T-helper 2 cell treated with Interferon-gamma antibody and Interleukin-4, amounts not matched to agents 5 μg/mL and 100 μg/mL, for 36 hours (primary cell): ENCODE data around the gene PPIB.
"Not testable (repeated sequence)": the region's sequence is repeated elsewhere in the genome, so short reads cannot be mapped to it uniquely, and the experiment has no call there.

Source experiments
- DNase-seq: peaks from one replicate; pipeline ENCODE4 v3.0.0; 2021; ENCODE audit warnings: low spot score
- H3K27ac Mint-ChIP-seq: one replicate; pipeline ENCODE4 v1.8.0; 2021; ENCODE audit warnings: mild to moderate bottlenecking, mixed read lengths
- H3K27me3 Mint-ChIP-seq: one replicate; pipeline ENCODE4 v1.8.0; 2021; ENCODE audit warnings: low read depth, mixed read lengths
- H3K36me3 Mint-ChIP-seq: one replicate; pipeline ENCODE4 v1.8.0; 2021; ENCODE audit warnings: low read depth, mixed read lengths
- H3K4me1 Mint-ChIP-seq: one replicate; pipeline ENCODE4 v1.8.0; 2021; ENCODE audit warnings: low read depth, mixed read lengths
- H3K4me3 Mint-ChIP-seq: one replicate; pipeline ENCODE4 v1.8.0; 2022; ENCODE audit warnings: mild to moderate bottlenecking, moderate library complexity, mixed read lengths
- H3K9me3 Mint-ChIP-seq: one replicate; pipeline ENCODE4 v1.8.0; 2021; ENCODE audit warnings: mixed read lengths

The PPIB gene

DNA sequence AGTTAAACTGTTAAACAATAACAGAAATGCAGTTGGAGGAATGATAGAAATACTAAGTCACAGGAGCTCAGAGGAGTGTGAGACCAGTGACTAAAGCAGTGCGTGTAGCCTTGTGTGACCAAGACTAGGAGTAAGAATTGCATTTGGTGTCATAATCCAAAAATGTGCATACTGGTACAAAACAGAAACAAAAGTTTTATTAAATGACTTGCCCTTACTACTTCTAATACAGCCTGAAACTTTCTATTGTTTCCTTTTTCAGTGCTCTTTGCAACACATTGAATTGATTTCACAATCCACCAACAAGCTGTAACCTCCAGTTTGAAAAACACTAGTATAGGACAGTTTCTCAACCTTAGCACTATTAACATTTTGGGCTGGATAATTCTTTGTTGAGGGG, 49.9 kb downstream of the PPIB start:
- Mint-ChIP-seq H3K9me3 (no peaks in the 10 kb centered on the region), H3K4me1 (peaks cover 18% of the 10 kb centered on the region), H3K4me3 (no peak overlapping the region), H3K36me3 (peaks cover 28% of the 10 kb centered on the region), H3K27me3 (no peaks in the 10 kb centered on the region), H3K27ac (no peak overlapping the region)
- DNase-seq = no peak

DNA sequence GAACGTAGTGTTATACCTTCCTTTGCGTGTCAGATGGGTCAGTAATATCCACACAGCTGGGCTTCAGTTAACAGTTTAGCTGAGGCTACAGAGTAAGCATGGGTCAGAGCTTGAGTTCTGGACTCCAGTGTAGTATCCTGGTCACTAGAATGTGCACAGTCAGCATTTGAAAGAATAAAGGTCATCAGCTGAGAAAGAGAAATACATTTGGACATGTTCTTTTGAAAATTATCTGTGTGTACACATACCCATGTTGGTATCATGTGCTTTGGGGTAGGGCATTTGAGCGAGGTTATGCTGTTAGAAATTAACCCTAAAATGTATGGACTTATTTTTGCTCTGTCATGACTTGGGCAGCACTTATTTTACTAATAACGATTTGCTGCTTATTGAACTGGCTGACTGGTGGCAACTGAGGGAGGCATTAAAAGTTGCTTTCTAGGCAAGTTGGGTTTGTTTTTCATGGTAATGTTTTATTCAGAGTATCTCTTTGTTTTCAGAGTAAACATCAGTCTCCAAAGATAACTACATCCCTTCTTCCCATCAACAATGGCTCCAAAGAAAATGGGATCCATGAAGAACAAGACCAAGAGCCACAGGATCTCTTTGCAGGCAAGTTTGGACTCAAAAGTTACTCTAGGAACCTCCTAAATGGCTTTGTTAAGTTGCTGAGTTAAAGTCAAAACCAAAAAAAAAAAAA, 50.6 kb downstream of the PPIB start:
- Mint-ChIP-seq H3K4me3 (no peak overlapping the region), H3K27ac (no peak overlapping the region), H3K27me3 (no peaks in the 10 kb centered on the region), H3K4me1 (peaks cover 18% of the 10 kb centered on the region), H3K9me3 (no peaks in the 10 kb centered on the region), H3K36me3 (peaks cover 25% of the 10 kb centered on the region)
- DNase-seq = no peak

DNA sequence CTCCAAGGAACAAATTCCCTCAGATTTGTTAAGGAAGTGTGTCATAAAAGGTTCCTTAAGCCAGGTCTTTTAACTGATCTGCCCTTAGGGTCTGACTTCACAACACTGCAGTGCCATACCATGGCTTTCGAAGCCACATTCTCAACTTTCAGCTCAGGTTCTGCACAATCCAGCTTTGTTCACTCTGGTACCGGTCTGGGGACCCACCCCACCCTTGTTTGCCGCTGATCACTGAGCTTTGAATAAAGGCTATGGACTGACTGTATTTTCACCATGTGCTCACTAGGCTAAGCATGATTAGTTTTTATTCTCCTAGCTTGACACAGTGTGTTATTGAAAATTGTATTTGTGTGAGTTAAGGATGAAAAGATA, 51.2 kb downstream of the PPIB start:
- no peaks in the 10 kb centered on the region for H3K27me3 Mint-ChIP-seq
- H3K4me3 Mint-ChIP-seq = no peak overlapping the region
- H3K4me1 Mint-ChIP-seq = peaks cover 20% of the 10 kb centered on the region
- H3K36me3 Mint-ChIP-seq = peaks cover 24% of the 10 kb centered on the region
- DNase-seq = no peak
- H3K9me3 Mint-ChIP-seq = no peaks in the 10 kb centered on the region
- H3K27ac Mint-ChIP-seq = no peak overlapping the region

DNA sequence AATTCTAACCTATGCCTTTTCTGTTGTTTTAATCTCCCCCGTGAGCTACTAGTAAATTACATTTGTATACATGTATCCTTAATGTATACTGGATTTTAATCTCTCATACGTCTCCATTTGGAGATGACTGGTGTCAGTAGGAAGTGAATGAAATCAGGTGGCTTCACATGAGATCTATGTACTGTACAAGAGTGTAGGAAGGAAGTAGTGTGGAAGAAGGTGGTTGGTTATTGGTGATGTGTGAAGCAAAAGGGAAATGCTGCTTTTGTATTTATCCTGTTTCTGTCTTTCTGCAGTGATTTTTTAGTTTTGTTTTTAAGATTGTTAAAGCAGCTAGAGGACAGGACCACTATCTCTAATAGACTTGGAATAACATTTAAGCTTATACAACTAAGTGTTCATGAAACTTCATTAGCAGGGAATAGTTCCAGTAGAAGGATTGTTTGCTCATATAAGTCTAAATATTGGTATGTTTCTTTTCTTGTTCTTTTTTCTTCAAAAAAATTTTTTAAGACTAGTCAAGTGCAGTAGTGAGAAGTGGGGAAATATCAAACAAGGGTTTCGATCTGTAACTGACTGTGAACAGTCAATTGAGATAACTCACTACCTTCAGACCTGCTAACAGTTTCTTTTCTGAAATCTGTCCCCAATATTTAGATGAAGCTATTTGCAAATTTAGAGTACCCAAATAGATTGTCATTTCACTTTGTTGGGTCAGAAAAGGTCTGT, 51.7 kb downstream of the PPIB start:
- Mint-ChIP-seq H3K27ac (peak overlapping the region; percentile 70), H3K4me3 (peak overlapping the region; percentile 5), H3K27me3 (no peaks in the 10 kb centered on the region), H3K9me3 (no peaks in the 10 kb centered on the region), H3K36me3 (peaks cover 27% of the 10 kb centered on the region), H3K4me1 (peaks cover 20% of the 10 kb centered on the region)
- no peak for DNase-seq

- peaks cover 24% of the 10 kb centered on the region for H3K36me3 Mint-ChIP-seq
- not testable (repeated sequence) for H3K9me3 Mint-ChIP-seq, H3K27me3 Mint-ChIP-seq, DNase-seq, H3K4me3 Mint-ChIP-seq
- peak overlapping the region; percentile 70 for H3K27ac Mint-ChIP-seq
- peaks cover 20% of the 10 kb centered on the region for H3K4me1 Mint-ChIP-seq
Observed at GRCh38 chr15:64110108-64110701, 52.6 kb downstream of the PPIB start.

DNA sequence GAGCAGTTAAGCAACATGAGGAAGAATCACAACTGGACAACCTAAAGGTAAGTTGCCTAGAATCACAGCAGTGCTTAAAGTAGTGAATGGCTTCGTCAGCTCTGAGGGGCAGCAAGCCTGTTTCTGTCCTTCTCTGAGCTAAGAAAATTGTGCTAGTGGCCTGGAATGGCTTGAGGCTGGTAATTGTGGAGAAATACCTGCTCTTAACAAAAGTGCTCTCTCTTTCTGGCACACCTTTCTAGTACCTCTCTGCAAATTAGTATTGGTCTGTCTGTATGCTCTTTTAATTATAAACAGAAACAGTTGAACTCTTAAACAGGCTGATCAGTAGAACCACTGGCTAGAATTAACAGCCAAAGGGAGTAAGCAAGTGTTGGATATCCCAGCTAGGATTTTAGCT, 55.5 kb downstream of the PPIB start:
- H3K4me1 Mint-ChIP-seq = peaks cover 30% of the 10 kb centered on the region
- peaks cover 8% of the 10 kb centered on the region for H3K36me3 Mint-ChIP-seq
- no peak overlapping the region for H3K4me3 Mint-ChIP-seq
- H3K27me3 Mint-ChIP-seq = no peaks in the 10 kb centered on the region
- H3K9me3 Mint-ChIP-seq = no peaks in the 10 kb centered on the region
- no peak overlapping the region for H3K27ac Mint-ChIP-seq
- DNase-seq = no peak
